Right lobe of liver (tissue), 6 donors: ENCODE data around the gene EIF3B. TPM values are rescaled to one million over a fixed set of nuclear protein-coding genes. Genes with fewer than 3 reads are reported as not detected.
A peak's percentile ranks its signal among the peaks of the same experiment; 100 is the strongest.

Experiments used
- ATAC-seq, 4 donors: fragments of 200-7000 bp; cut with Tn5 transposase; one replicate each; pipeline ENCODE4 v1.9.1; 2020; ENCODE audit warnings: mild to moderate bottlenecking in 4 of 4, moderate library complexity in 4 of 4
- DNase-seq, 3 donors: peaks; one replicate each; pipeline ENCODE4 v3.0.0-alpha.2; 2020
- H3K27ac ChIP-seq, 3 donors: fragments of 200-600 bp; one replicate each; pipeline ENCODE4 v1.8.0; 2022
- H3K27me3 ChIP-seq, 2 donors: fragments of 200-600 bp; one replicate each; pipeline ENCODE4 v1.8.0; 2022
- H3K36me3 ChIP-seq, 4 donors: fragments of 200-600 bp; sonication (generic) in 1 of 4; one replicate each; pipeline versions ENCODE4 v1.5.1 to v1.8.0; 2017 to 2022; ENCODE audit warnings: control low read depth in 1 of 4
- H3K4me1 ChIP-seq, 4 donors: fragments of 200-600 bp; sonication (generic) in 1 of 4; one replicate each; pipeline versions ENCODE4 v1.5.1 to v1.8.0; 2017 to 2022; ENCODE audit warnings: control low read depth in 1 of 4
- H3K4me3 ChIP-seq, 3 donors: fragments of 200-600 bp; one replicate each; pipeline ENCODE4 v1.8.0; 2022
- H3K9me3 ChIP-seq, 4 donors: fragments of 200-600 bp; sonication (generic) in 1 of 4; one replicate each; pipeline versions ENCODE4 v1.5.1 to v1.8.0; 2017 to 2022; ENCODE audit warnings: control low read depth in 1 of 4
- CTCF ChIP-seq, 4 donors: fragments of 200-600 bp in 3 of 4; fragments of 450-650 bp in 1 of 4; IDR thresholded peaks; one replicate each; pipeline versions ENCODE4 v1.5.1 to v1.8.0; 2016 to 2022; ENCODE audit warnings: antibody characterized with exemption in 4 of 4, mild to moderate bottlenecking in 2 of 4
- POLR2A ChIP-seq: fragments of 450-650 bp; IDR thresholded peaks from one replicate; pipeline ENCODE4 v1.6.1; 2017; ENCODE audit warnings: antibody characterized with exemption, mild to moderate bottlenecking
- WGBS: methylation state at CpG from one replicate; pipeline ENCODE4 v1.1.6; 2018; ENCODE audit warnings: low coverage, low lambda C conversion rate; ENCODE audit not compliant: insufficient coverage; ENCODE audit errors: missing lambda C conversion rate; 5-methylcytosine and 5-hydroxymethylcytosine counted together
- intact Hi-C, 2 donors: fragments of 100-400 bp; cut with DNase I; formaldehyde crosslinking; loops; one replicate each; pipeline versions ENCODE4 v1.11.2 to v1.14.1; 2022
- total RNA-seq, 6 experiments: library from RNA; depleted of rRNA in 2 of 6; stranded (reverse); fragments of >200 nt in 2 of 6; fragmentation: NEBNext Ultra II Directional in 3 of 6; extraction: Animal tissue kit (Norgen Biotek cat#: 25700) in 3 of 6; gene quantifications; one replicate each; pipeline versions ENCODE4 v1.1.0 to v1.2.4, GENCODE V29; 2016 to 2023
- donor health status: DM: no; HTN: yes; CAD: no.
- donor health status: DM: no; HTN: no; CAD: no.
- donor health status: DM: no; HTN: no; CAD: no.
- donor health status: DM: no; HTN: yes; CAD: no.
- donor health status: DM: no; HTN: yes; CAD: no.

Gene EIF3B
- total RNA-seq, 6 experiments from 2014 or later: 61.6 to 93.3 (median 68.3) TPM

GRCh38 chr7:2409745-2410414 is 55.3 kb downstream of the EIF3B start:
- H3K36me3 ChIP-seq: no peaks in the 10 kb centered on the region
- H3K4me1 ChIP-seq: peaks cover 0 to 15% (median 3%) of the 10 kb centered on the region in 4 donors
- peak overlapping the region in 1 of 3 donors; percentile 33 for H3K27ac ChIP-seq
- peak; percentile 28 to 47 (median 37) for ATAC-seq
- DNase-seq: no peak
- no peak for TF ChIP-seq CTCF (IDR thresholded peaks at IDR 0.05)
- TF ChIP-seq POLR2A: no peak
- WGBS: 53% methylated on average over 14 of the region's 15 CpGs
- H3K27me3 ChIP-seq: no peaks in the 10 kb centered on the region
- intact Hi-C loops: no loop called here
- no peaks in the 10 kb centered on the region for H3K9me3 ChIP-seq
- H3K4me3 ChIP-seq: no peak overlapping the region

- Histone ChIP-seq H3K27ac (no peak overlapping the region), H3K4me3 (no peak overlapping the region), H3K9me3 (no peaks in the 10 kb centered on the region), H3K36me3 (no peaks in the 10 kb centered on the region), H3K4me1 (peaks cover 0 to 12% (median 3%) of the 10 kb centered on the region in 4 donors), H3K27me3 (no peaks in the 10 kb centered on the region)
- TF ChIP-seq POLR2A: no peak
- no peak for TF ChIP-seq CTCF (IDR thresholded peaks at IDR 0.05)
- DNase-seq: no peak
- intact Hi-C loops: no loop called here
- WGBS: 83% methylated on average over 1 of the region's 1 CpG
- no peak for ATAC-seq
Observed at GRCh38 chr7:2411049-2411448, 56.4 kb downstream of the EIF3B start.

- 49% methylated on average over 12 of the region's 12 CpGs for WGBS
- DNase-seq (no peak), ATAC-seq (peak; percentile 19 to 54 (median 42))
- H3K27ac ChIP-seq: peak overlapping the region in 1 of 3 donors; percentile 38
- no peaks in the 10 kb centered on the region for H3K27me3 ChIP-seq
- H3K4me1 ChIP-seq: peaks cover 0 to 12% (median 3%) of the 10 kb centered on the region in 4 donors
- H3K36me3 ChIP-seq: no peaks in the 10 kb centered on the region
- H3K4me3 ChIP-seq: no peak overlapping the region
- TF ChIP-seq CTCF (IDR thresholded peaks at IDR 0.05) (no peak), POLR2A (no peak)
- intact Hi-C loops: no loop called here
- no peaks in the 10 kb centered on the region for H3K9me3 ChIP-seq
Observed at GRCh38 chr7:2411815-2412586, 57.4 kb downstream of the EIF3B start.

- Histone ChIP-seq H3K9me3 (no peaks in the 10 kb centered on the region), H3K4me3 (no peak overlapping the region), H3K36me3 (no peaks in the 10 kb centered on the region), H3K27me3 (no peaks in the 10 kb centered on the region), H3K4me1 (peaks cover 0 to 12% (median 3%) of the 10 kb centered on the region in 4 donors), H3K27ac (no peak overlapping the region)
- intact Hi-C loops: no loop called here
- ATAC-seq (peak in 1 of 4 donors; percentile 15), DNase-seq (no peak)
- TF ChIP-seq CTCF (IDR thresholded peaks at IDR 0.05): no peak
- TF ChIP-seq POLR2A: no peak
- WGBS: 49% methylated on average over 3 of the region's 3 CpGs
Observed at GRCh38 chr7:2412587-2413201, 58.1 kb downstream of the EIF3B start.
